ENCODE measurements around the gene REPIN1. TPM values are rescaled to one million over a fixed set of nuclear protein-coding genes. Genes with fewer than 3 reads are reported as not detected.

REPIN1 gene
- total RNA-seq, 2 experiments from 2014 or later, result 53.4 to 57.5 TPM

DNA sequence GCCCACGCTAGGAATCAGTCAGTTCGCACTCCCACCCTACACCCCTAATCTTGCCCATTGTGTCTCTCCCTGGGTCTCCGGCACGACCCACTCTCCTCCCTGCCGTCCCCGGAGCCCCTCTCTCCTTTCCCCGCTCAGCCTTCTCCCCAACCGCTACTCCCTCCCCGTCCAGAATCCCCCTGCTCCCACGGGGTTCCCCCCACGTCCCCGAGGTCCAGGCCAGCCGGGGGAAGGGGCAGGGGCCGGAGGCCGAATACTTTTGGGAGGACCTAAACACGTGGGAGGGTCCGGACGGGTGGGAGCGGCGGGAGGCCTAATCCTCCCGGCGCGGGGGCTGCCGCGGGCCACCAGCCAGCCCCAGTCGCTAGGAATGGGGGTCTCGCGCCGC lies 27.8 kb upstream of the REPIN1 start:
- H3K9me3 Mint-ChIP-seq, result no peaks in the 10 kb centered on the region
- H3K27me3 Mint-ChIP-seq, result peaks cover 28% of the 10 kb centered on the region
- POLR2A ChIA-PET, result interaction anchor here (0.6 to 0.9 kb wide), 2 partner anchors 92 to 443 kb away, joined by 3 read pairs; no protein-coding TSS in a partner anchor
- H3K4me1 Mint-ChIP-seq, result peaks cover 2% of the 10 kb centered on the region
- ATAC-seq (ENCODE audit: low read depth), result no peak
- H3K4me3 Mint-ChIP-seq, result no peak overlapping the region
- peak; percentile 15 for DNase-seq
- H3K27ac Mint-ChIP-seq, result no peak overlapping the region
- peaks cover 3% of the 10 kb centered on the region for H3K36me3 Mint-ChIP-seq

DNA sequence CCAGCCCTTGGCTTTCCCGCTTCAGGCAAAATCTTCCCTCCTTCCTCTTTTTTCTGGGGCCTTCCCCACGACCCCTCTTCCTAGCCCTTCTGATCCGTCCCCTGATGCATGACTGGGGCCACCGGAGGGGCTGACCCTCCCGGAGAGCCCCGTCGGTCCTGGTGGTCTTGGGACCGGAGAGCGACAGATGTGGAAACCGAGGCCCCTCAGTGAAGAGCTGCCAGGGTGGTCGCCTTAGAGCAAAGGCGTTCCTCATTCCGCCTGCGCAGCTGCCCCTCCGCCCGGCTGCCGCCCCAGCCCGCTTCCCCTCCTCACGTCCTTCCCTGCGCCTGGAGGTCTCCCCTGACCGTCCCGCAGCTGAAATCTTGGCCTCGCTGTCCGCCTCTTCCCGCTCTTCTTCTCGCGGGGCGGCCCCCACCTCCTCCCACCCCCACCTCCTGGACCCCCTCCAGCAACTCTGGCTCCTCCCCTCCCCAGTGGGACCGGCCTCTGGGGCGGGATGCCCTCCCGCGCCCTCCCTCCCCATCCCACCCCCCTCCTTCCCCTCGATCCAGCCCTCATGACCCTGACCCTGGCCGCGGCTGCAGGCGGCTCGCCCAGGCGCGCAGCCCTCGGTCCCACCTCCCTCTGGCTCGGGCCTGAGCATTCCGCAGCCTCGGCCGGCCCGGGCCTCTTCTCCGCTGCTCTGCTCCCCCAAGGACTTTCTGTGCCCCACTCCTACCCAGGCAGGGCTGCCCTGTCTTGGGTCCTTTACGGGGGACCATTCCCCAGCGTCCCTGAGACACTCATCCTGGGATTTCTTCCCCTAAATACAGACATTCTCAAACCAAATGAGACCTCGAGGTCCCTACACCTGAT lies 27.1 kb upstream of the REPIN1 start, which contains the start of gene RARRES2:
Gene RARRES2, minus strand, starts transcription at position 367 of the 858 bp plus-strand sequence. CDS start 1,020 bp downstream, outside the sequence.
- Mint-ChIP-seq H3K36me3 (peaks cover 3% of the 10 kb centered on the region), H3K4me1 (peaks cover 2% of the 10 kb centered on the region), H3K9me3 (no peaks in the 10 kb centered on the region), H3K4me3 (no peak within 1 kb of the TSS), H3K27ac (peak within 1 kb of the TSS; percentile 24), H3K27me3 (peaks cover 32% of the 10 kb centered on the region)
- POLR2A ChIA-PET, result interaction anchor here (0.6 kb wide), 1 partner anchor 442 kb away, joined by 3 read pairs; no protein-coding TSS in a partner anchor
- ATAC-seq (ENCODE audit: low read depth) (no peak), DNase-seq (peak; percentile 20)

DNA sequence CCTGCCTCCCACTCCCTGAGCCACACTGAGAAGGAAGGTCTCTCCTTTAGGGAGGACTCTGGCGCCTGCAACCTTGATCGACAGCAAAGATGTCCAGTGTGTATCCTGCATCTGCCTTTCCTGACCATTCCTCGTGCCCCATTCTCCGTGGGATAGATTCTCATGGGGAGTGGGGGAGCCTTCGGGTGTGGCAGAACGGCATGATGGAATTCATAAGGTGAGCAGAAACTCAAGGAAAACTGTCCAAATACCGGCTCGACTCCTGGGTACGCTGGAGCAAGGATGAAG lies 26.6 kb upstream of the REPIN1 start:
- ATAC-seq (ENCODE audit: low read depth) (no peak), DNase-seq (peak; percentile 7)
- Mint-ChIP-seq H3K4me1 (peaks cover 2% of the 10 kb centered on the region), H3K27me3 (peaks cover 35% of the 10 kb centered on the region), H3K4me3 (no peak overlapping the region), H3K9me3 (no peaks in the 10 kb centered on the region), H3K27ac (peak overlapping the region; percentile 24), H3K36me3 (peaks cover 3% of the 10 kb centered on the region)
- POLR2A ChIA-PET, result no interaction called here

DNA sequence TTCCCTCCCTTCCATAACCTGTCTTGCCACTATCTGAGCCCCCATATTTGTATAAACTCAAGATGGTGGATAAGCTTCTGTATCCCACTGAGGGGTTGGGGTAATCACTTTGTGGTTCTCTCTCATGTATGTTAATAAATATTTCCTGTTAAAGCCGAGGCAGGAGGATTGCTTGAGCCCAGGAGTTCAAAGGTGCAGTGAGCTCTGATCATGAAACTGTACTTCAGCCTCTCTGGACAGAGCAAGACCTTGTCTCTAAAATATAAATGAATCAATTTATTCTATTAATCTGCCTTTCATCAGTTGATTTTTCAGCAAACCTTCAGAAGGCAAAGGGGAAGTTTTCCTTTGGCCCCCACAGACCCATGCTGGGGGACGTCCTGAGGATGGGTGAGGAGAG lies 25.4 kb upstream of the REPIN1 start:
- POLR2A ChIA-PET, result no interaction called here
- no peak for DNase-seq

DNA sequence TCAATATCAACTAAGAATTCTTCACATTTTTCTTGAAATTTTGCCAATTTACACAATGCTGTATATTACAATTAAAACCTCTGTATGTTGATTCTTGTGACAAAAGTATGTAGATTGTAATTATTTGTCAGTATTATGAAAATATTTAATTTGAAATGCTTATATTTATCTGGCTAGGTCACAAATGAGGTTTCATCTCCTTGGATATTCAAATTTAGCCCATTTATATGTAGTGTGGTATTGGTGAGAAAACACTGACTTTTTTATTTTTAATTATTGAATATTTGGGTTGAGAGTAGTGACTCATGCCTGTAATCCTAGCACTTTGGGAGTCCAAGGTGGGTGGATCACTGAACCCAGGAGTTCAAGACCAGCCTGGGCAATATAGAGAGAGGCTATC lies 24.3 kb upstream of the REPIN1 start:
- H3K4me1 Mint-ChIP-seq, result peaks cover 2% of the 10 kb centered on the region
- H3K27ac Mint-ChIP-seq, result no peak overlapping the region
- peaks cover 39% of the 10 kb centered on the region for H3K27me3 Mint-ChIP-seq
- no peaks in the 10 kb centered on the region for H3K36me3 Mint-ChIP-seq
- H3K4me3 Mint-ChIP-seq, result no peak overlapping the region
- ATAC-seq (ENCODE audit: low read depth) (no peak), DNase-seq (no peak)
- no peaks in the 10 kb centered on the region for H3K9me3 Mint-ChIP-seq
- POLR2A ChIA-PET, result no interaction called here

More for the DNA sequence above, 25.4 kb upstream of the REPIN1 start:
- Mint-ChIP-seq H3K9me3 (no peaks in the 10 kb centered on the region), H3K4me1 (peaks cover 2% of the 10 kb centered on the region), H3K36me3 (no peaks in the 10 kb centered on the region), H3K27me3 (peaks cover 35% of the 10 kb centered on the region), H3K27ac (no peak overlapping the region), H3K4me3 (no peak overlapping the region)
- no peak for ATAC-seq (ENCODE audit: low read depth)

DNA sequence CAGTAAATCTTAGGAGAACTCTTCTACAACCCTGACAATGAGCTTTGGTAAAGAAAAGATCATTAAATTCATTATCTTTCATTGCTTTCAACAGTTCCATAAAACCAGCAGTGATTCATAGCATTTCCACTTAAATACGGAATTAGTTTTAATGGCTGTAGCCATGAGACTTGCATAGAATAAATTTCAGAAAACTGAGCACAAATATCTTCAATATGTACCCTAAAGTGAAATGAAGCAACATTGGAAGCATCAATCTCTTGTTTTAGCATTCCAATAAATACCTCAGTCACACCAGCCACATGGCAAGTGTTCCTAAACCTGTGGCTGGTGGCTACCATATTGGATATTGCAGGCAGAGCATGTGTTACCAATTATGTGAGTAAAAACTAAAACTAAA lies 23.6 kb upstream of the REPIN1 start:
- Mint-ChIP-seq H3K36me3 (no peaks in the 10 kb centered on the region), H3K9me3 (no peaks in the 10 kb centered on the region), H3K4me3 (no peak overlapping the region), H3K27me3 (peaks cover 39% of the 10 kb centered on the region), H3K4me1 (peaks cover 2% of the 10 kb centered on the region), H3K27ac (no peak overlapping the region)
- ATAC-seq (ENCODE audit: low read depth), result no peak
- POLR2A ChIA-PET, result interaction anchor here (0.6 kb wide), 1 partner anchor 46 kb away, joined by 4 read pairs; no protein-coding TSS in a partner anchor
- DNase-seq, result no peak

DNA sequence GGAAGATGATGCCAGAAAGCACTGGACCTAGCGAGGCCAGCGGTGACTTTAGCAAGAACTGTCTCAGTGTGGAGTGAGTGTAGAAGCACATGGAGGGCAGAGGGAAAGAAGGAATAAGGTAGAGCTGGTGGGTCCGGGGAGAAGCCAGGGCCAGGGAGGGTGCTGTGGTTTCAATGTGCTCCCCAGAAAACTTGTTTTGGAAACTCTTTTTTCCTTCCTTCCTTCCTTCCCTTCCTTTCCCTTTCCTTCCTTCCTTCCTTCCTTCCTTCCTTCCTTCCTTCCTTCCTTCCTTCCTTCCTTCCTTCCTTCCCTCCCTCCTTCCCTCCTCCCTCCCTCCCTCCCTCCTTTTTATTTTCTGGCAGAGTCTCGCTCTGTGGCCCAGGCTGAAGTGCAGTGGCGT lies 21.7 kb upstream of the REPIN1 start:
- POLR2A ChIA-PET, result no interaction called here
- H3K4me1 Mint-ChIP-seq, result no peaks in the 10 kb centered on the region
- ATAC-seq (ENCODE audit: low read depth) (no peak), DNase-seq (no peak)
- H3K27ac Mint-ChIP-seq, result no peak overlapping the region
- H3K9me3 Mint-ChIP-seq, result no peaks in the 10 kb centered on the region
- H3K4me3 Mint-ChIP-seq, result no peak overlapping the region
- no peaks in the 10 kb centered on the region for H3K36me3 Mint-ChIP-seq
- H3K27me3 Mint-ChIP-seq, result peaks cover 35% of the 10 kb centered on the region

DNA sequence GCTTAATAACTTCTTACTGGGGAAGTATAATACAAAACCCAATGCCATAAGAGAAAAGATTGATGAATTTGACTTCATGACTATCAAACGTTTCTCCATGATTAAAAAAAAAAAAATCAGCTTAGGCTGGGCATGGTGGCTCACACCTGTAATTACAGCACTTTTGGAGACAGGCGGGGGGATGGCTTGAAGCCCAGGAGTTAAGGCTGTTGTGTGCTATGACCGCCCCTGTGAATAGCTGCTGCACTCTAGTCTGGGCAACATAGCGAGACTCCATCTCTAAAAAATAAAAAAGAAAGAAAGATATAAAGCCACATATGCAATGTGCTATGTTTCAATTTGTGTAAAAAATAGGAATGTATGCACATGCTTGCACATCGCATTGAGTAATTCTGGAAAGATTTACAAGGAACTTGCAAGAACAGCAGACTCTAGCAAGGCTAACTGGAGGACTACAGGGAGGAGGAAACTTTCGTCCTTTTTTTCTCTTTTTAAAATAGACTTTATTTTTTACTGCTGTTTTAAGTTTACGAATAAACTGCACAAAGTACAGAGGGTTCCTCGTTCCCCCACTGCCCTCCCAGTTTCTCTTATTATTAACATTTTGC lies 16.9 kb upstream of the REPIN1 start:
- H3K9me3 Mint-ChIP-seq, result no peaks in the 10 kb centered on the region
- H3K4me1 Mint-ChIP-seq, result peaks cover 4% of the 10 kb centered on the region
- POLR2A ChIA-PET, result interaction anchor here (1.3 kb wide), 1 partner anchor 17 kb away, joined by 3 read pairs; the partner anchor contains the start of gene REPIN1
- H3K4me3 Mint-ChIP-seq, result no peak overlapping the region
- peaks cover 10% of the 10 kb centered on the region for H3K27me3 Mint-ChIP-seq
- no peak overlapping the region for H3K27ac Mint-ChIP-seq
- no peak for DNase-seq
- ATAC-seq (ENCODE audit: low read depth), result no peak
- no peaks in the 10 kb centered on the region for H3K36me3 Mint-ChIP-seq

DNA sequence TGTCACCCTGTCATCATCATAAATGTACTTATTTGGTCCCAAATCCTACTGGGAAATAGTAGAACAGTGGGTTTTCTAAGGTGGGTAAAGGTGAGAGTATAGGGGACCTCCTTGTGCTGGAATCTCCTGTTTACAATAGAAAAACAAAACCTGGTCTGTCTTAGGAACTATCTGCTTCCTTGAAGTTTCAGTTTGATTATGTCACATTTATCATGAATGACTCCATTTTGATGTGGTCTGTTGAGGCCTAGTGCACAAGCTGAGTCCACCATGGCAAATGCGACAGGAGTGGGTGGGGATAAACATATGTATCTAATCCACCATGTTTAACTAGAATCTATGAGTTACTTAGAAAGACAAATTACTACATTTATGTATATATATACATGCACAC lies 13.0 kb upstream of the REPIN1 start:
- peaks cover 7% of the 10 kb centered on the region for H3K27me3 Mint-ChIP-seq
- H3K9me3 Mint-ChIP-seq, result peaks cover 3% of the 10 kb centered on the region
- H3K36me3 Mint-ChIP-seq, result peaks cover 7% of the 10 kb centered on the region
- no peak overlapping the region for H3K4me3 Mint-ChIP-seq
- POLR2A ChIA-PET, result interaction anchor here (0.6 to 1.0 kb wide), 3 partner anchors 17 to 51 kb away, joined by 3 read pairs; no protein-coding TSS in a partner anchor
- H3K27ac Mint-ChIP-seq, result no peak overlapping the region
- peak; percentile 8 for DNase-seq
- ATAC-seq (ENCODE audit: low read depth), result no peak
- H3K4me1 Mint-ChIP-seq, result peaks cover 37% of the 10 kb centered on the region

DNA sequence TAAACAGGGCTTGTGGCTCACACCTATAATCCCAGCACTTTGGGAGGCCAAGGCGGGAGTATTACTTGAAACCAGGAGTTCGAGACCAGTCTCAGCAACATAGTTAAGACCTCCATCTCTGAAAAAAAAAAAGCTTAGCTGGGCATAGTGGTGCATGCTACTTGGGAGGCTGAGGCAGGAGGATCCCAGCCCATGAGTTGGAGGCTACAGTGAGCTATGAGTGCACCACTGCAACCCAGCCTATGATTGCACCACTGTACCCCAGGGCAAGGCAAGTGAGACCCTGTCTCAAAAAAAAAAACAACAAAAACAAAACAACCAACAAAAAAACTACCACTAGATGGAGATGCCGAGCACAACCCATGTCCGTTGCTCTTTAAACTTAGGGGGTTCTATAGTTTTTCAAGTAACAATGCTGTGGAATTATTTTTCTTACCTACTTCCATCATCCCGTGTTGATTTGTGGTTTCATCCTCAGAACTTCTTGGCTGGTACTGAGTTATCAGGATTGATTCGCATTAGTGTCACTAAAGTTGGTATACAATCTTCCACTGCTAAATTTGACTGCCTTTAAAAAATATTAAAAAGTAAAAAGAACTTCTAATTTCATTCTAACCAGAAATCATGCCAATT lies 12.2 kb upstream of the REPIN1 start:
- H3K4me1 Mint-ChIP-seq, result peaks cover 37% of the 10 kb centered on the region
- no peak overlapping the region for H3K4me3 Mint-ChIP-seq
- DNase-seq, result peak; percentile 25
- peaks cover 3% of the 10 kb centered on the region for H3K9me3 Mint-ChIP-seq
- POLR2A ChIA-PET, result interaction anchor here (0.5 to 1.0 kb wide), 2 partner anchors 51 to 65 kb away, joined by 3 read pairs; no protein-coding TSS in a partner anchor
- H3K27ac Mint-ChIP-seq, result no peak overlapping the region
- no peak for ATAC-seq (ENCODE audit: low read depth)
- peaks cover 7% of the 10 kb centered on the region for H3K36me3 Mint-ChIP-seq
- H3K27me3 Mint-ChIP-seq, result peaks cover 7% of the 10 kb centered on the region

DNA sequence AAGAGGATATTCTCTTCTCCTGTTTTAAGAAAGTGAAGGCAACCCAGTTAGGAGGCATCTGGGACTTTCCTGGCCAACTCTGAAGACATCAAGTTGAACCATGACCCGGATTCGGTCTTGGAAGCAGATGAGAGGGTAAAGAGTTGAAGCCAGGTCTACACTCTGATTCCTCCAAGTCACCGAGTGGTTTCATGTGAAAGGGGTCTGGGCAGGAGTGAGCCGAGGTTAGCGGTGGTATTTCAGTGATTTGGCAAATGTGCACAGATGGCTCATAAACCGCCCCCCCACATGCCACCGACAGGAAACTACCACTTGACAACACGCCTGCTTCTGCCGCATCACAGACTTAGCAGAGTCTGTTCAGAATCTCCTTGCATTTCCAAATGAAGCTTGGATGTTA lies 11.4 kb upstream of the REPIN1 start:
- peak overlapping the region; percentile 73 for H3K4me3 Mint-ChIP-seq

DNA sequence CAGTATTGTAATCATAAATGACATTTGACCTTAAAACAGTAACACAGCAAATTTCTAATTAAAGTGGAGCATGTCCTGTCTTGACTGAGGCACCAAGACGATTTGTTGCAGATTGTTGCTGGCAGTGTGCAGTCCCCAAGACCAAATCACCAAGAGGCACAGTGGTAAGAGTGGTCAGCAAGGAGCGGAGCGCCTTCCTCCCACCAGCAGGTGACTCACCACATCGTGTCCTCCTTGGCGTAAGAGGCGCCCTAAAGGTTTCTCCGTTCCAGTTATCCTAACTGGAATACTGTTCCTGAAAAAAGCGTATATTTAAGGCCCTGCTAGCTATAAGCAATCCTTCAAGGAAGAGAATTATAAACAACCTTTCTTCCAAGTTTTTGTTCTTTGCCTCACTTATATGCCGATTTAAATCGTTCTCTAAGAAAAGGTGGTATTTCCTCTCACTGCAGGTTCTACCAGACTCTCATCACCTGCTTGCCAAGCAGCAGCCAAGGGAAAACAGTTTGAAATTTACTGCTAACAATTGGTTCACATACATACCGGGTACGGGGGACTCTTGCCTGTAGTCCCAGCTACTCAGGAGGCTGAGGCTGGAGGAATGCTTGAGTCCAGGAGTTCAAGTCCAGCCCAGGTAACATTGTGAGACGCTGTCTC lies 10.7 kb upstream of the REPIN1 start:
- peaks cover 7% of the 10 kb centered on the region for H3K36me3 Mint-ChIP-seq
- POLR2A ChIA-PET, result interaction anchor here (1.0 kb wide), 1 partner anchor 11 kb away, joined by 5 read pairs; the partner anchor contains the start of gene REPIN1
- H3K9me3 Mint-ChIP-seq, result peaks cover 3% of the 10 kb centered on the region
- peak overlapping the region; percentile 73 for H3K4me3 Mint-ChIP-seq
- H3K27ac Mint-ChIP-seq, result peak overlapping the region; percentile 80
- peak; percentile 43 for ATAC-seq (ENCODE audit: low read depth)
- DNase-seq, result no peak
- peaks cover 6% of the 10 kb centered on the region for H3K27me3 Mint-ChIP-seq
- peaks cover 37% of the 10 kb centered on the region for H3K4me1 Mint-ChIP-seq

More for the DNA sequence above, 11.4 kb upstream of the REPIN1 start:
- Mint-ChIP-seq H3K27ac (peak overlapping the region; percentile 80), H3K9me3 (peaks cover 3% of the 10 kb centered on the region), H3K27me3 (peaks cover 6% of the 10 kb centered on the region), H3K36me3 (peaks cover 7% of the 10 kb centered on the region), H3K4me1 (peaks cover 37% of the 10 kb centered on the region)
- DNase-seq (peak; percentile 67), ATAC-seq (ENCODE audit: low read depth) (peak; percentile 80)
- POLR2A ChIA-PET, result interaction anchor here (1.0 kb wide), 1 partner anchor 12 kb away, joined by 5 read pairs; the partner anchor contains the start of gene REPIN1

DNA sequence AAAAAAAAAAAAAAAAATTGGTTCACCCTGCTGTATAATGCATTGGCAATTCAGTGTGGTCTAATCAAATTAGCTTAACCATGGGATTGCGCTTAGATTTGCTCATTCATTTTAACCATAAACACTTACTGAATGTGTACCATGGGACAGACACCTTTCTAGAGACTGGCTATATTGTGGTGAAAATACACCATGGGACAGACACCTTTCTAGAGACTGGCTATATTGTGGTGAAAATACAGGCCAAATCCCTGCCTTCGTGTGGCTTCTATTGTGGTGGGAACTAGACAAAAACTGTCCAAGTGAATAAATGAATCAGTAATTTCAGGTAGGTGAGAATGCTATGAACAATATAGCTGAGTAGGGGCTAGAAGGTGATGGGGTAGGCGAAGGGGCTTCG lies 10.2 kb upstream of the REPIN1 start:
- Mint-ChIP-seq H3K27ac (peak overlapping the region; percentile 71), H3K36me3 (peaks cover 7% of the 10 kb centered on the region), H3K4me1 (peaks cover 37% of the 10 kb centered on the region), H3K9me3 (peaks cover 3% of the 10 kb centered on the region), H3K4me3 (no peak overlapping the region), H3K27me3 (peaks cover 6% of the 10 kb centered on the region)
- no peak for ATAC-seq (ENCODE audit: low read depth)
- POLR2A ChIA-PET, result no interaction called here
- no peak for DNase-seq

All from activated naive CD8-positive, alpha-beta T cell treated with anti-CD3 and anti-CD28 coated beads, Interleukin-2, amount 10 ng/mL, durations not matched to agents 7 days and 5 days (primary cell).